Erythroblast (primary cell): ENCODE results near the gene SARDH.

Experiments
- GATA1 ChIP-seq: IDR thresholded peaks from 2 replicates; pipeline ENCODE4 v1.6.1; 2011; ENCODE audit warnings: low read depth, mild to moderate bottlenecking, control low read depth, low read length, moderate library complexity
- POLR2A ChIP-seq: IDR thresholded peaks from 2 replicates; pipeline ENCODE4 v1.6.1; 2011; ENCODE audit warnings: mild to moderate bottlenecking, low read length

- TF ChIP-seq GATA1 (no peak), POLR2A (no peak)
Observed at GRCh38 chr9:133737774-133738639, at the start of gene SARDH.
